ENCODE data around the gene ARNT2. TPM values are rescaled to one million over a fixed set of nuclear protein-coding genes. Genes with fewer than 3 reads are reported as not detected.

Gene ARNT2
- total RNA-seq, 1 experiment from 2014 or later = 7.4 TPM

- H3K4me3 ChIP-seq = no peak overlapping the region
- H3K27me3 ChIP-seq = no peaks in the 10 kb centered on the region
- no peak for DNase-seq
Observed at GRCh38 chr15:80471881-80472280, 67.7 kb downstream of the ARNT2 start.

GRCh38 chr15:80473286-80474223 is 69.4 kb downstream of the ARNT2 start:
- Histone ChIP-seq H3K36me3 (peaks cover 33% of the 10 kb centered on the region), H3K4me3 (no peak overlapping the region), H3K9me3 (peaks cover 26% of the 10 kb centered on the region), H3K27me3 (no peaks in the 10 kb centered on the region)
- no peak for DNase-seq

More at GRCh38 chr15:80471881-80472280, 67.7 kb downstream of the ARNT2 start:
- Histone ChIP-seq H3K9me3 (peaks cover 16% of the 10 kb centered on the region), H3K36me3 (peaks cover 21% of the 10 kb centered on the region)

GRCh38 chr15:80474224-80475215 is 70.3 kb downstream of the ARNT2 start:
- Histone ChIP-seq H3K4me3 (no peak overlapping the region), H3K9me3 (peaks cover 26% of the 10 kb centered on the region), H3K36me3 (peaks cover 41% of the 10 kb centered on the region), H3K27me3 (no peaks in the 10 kb centered on the region)
- DNase-seq = no peak

GRCh38 chr15:80475572-80475971 is 71.4 kb downstream of the ARNT2 start:
- no peak for DNase-seq
- H3K9me3 ChIP-seq = peaks cover 26% of the 10 kb centered on the region
- H3K36me3 ChIP-seq = peaks cover 41% of the 10 kb centered on the region
- no peak overlapping the region for H3K4me3 ChIP-seq
- H3K27me3 ChIP-seq = no peaks in the 10 kb centered on the region

- Histone ChIP-seq H3K36me3 (peaks cover 36% of the 10 kb centered on the region), H3K9me3 (peaks cover 26% of the 10 kb centered on the region), H3K27me3 (no peaks in the 10 kb centered on the region), H3K4me3 (no peak overlapping the region)
- DNase-seq = no peak
Observed at GRCh38 chr15:80476036-80476435, 71.9 kb downstream of the ARNT2 start.

- peak; percentile 63 for DNase-seq
- Histone ChIP-seq H3K27me3 (no peaks in the 10 kb centered on the region), H3K4me3 (no peak overlapping the region), H3K9me3 (peaks cover 26% of the 10 kb centered on the region), H3K36me3 (peaks cover 34% of the 10 kb centered on the region)
Observed at GRCh38 chr15:80478075-80478474, 73.9 kb downstream of the ARNT2 start.

GRCh38 chr15:80479191-80479590 is 75.0 kb downstream of the ARNT2 start:
- Histone ChIP-seq H3K27me3 (no peaks in the 10 kb centered on the region), H3K4me3 (no peak overlapping the region), H3K9me3 (peaks cover 26% of the 10 kb centered on the region), H3K36me3 (peaks cover 34% of the 10 kb centered on the region)
- no peak for DNase-seq

- Histone ChIP-seq H3K27me3 (no peaks in the 10 kb centered on the region), H3K4me3 (no peak overlapping the region), H3K36me3 (peaks cover 34% of the 10 kb centered on the region), H3K9me3 (peaks cover 22% of the 10 kb centered on the region)
- DNase-seq = peak; percentile 49
Observed at GRCh38 chr15:80480171-80480811, 76.1 kb downstream of the ARNT2 start.

GRCh38 chr15:80480909-80481308 is 76.7 kb downstream of the ARNT2 start:
- peaks cover 30% of the 10 kb centered on the region for H3K36me3 ChIP-seq
- peak; percentile 89 for DNase-seq
- peaks cover 17% of the 10 kb centered on the region for H3K9me3 ChIP-seq
- H3K4me3 ChIP-seq = no peak overlapping the region
- H3K27me3 ChIP-seq = no peaks in the 10 kb centered on the region

GRCh38 chr15:80482696-80483095 is 78.5 kb downstream of the ARNT2 start:
- DNase-seq = no peak
- H3K9me3 ChIP-seq = peaks cover 2% of the 10 kb centered on the region
- H3K36me3 ChIP-seq = peaks cover 16% of the 10 kb centered on the region
- no peaks in the 10 kb centered on the region for H3K27me3 ChIP-seq
- H3K4me3 ChIP-seq = no peak overlapping the region

- Histone ChIP-seq H3K9me3 (no peaks in the 10 kb centered on the region), H3K4me3 (no peak overlapping the region), H3K36me3 (peaks cover 10% of the 10 kb centered on the region), H3K27me3 (no peaks in the 10 kb centered on the region)
- peak; percentile 26 for DNase-seq
Observed at GRCh38 chr15:80483725-80484161, 79.6 kb downstream of the ARNT2 start.

GRCh38 chr15:80484333-80484864 is 80.2 kb downstream of the ARNT2 start:
- Histone ChIP-seq H3K4me3 (no peak overlapping the region), H3K9me3 (no peaks in the 10 kb centered on the region), H3K36me3 (peaks cover 5% of the 10 kb centered on the region), H3K27me3 (no peaks in the 10 kb centered on the region)
- peak; percentile 22 for DNase-seq

- H3K9me3 ChIP-seq = no peaks in the 10 kb centered on the region
- no peak overlapping the region for H3K4me3 ChIP-seq
- DNase-seq = no peak
- 0 out of 2 replicates have a peak, but pooled peaks cover 2% of the 10 kb centered on the region for H3K36me3 ChIP-seq
- no peaks in the 10 kb centered on the region for H3K27me3 ChIP-seq
Observed at GRCh38 chr15:80485370-80486164, 81.4 kb downstream of the ARNT2 start.

- no peaks in the 10 kb centered on the region for H3K27me3 ChIP-seq
- H3K36me3 ChIP-seq = 0 out of 2 replicates have a peak, but pooled peaks cover 2% of the 10 kb centered on the region
- H3K9me3 ChIP-seq = no peaks in the 10 kb centered on the region
- no peak for DNase-seq
- H3K4me3 ChIP-seq = no peak overlapping the region
Observed at GRCh38 chr15:80487839-80488390, 83.7 kb downstream of the ARNT2 start.

GRCh38 chr15:80489030-80489594 is 84.9 kb downstream of the ARNT2 start:
- no peaks in the 10 kb centered on the region for H3K9me3 ChIP-seq
- H3K36me3 ChIP-seq = 0 out of 2 replicates have a peak, but pooled peaks cover 2% of the 10 kb centered on the region
- H3K4me3 ChIP-seq = no peak overlapping the region
- no peaks in the 10 kb centered on the region for H3K27me3 ChIP-seq
- no peak for DNase-seq
